Activated gamma-delta T cell (primary cell): ENCODE measurements around the gene ARHGAP10.

Experiments used
- DNase-seq: peaks from one replicate; lab custom pipeline; 2025; lab: John Stamatoyannopoulos, UW

The ARHGAP10 gene

DNA sequence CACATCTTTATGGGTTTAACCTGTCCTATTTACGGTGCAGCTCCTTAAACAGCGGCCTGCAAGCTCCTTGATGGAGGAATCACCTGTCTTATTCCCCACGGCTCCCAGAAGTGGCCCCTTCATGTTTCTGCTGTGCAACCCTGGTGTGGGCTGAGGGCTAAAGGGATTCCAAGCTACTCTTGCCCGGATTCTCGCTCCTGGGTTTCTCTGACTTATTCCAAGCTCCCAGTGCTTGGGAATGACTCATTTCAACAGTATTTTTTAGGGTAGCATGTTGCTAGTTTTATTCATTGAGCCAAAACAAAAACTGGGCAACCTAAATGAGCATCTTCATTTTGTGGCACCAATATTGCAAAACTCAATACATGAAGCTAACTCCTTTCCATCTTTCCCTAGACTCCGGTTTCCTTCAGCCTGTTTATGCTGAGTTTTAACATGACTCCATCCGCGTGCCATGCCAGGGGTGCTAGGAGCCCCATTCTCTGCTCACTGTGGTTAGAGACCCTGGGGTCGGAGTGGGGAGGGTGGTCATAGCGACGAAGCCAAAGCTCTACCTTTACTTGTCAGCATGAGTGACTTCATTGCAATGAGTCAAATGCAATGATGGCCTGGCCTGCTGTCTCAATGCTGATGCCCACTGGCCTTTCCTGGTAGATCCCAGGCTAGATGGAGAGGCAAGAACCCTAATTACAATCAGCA is 360.6 kb downstream of the ARHGAP10 start:
- DNase-seq, result no peak

DNA sequence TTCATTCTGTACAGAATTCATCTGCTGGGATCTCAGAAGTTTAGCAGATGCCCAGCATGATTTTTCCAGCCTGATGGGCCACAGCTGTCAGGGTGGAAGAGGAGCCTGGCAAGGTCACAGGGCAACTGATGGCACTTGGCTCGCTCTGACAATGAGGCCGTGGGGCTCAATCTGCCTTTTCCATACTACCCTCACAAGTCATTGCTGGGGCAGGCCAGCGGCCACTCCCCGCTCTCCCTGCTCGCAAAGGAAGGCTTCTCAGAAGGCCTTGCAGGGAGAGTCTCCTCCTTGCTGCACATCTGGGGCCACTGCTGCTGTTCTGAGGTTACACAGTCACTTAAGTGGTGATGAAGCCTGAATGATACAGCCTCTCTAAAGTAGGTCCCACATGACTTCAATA is 361.2 kb downstream of the ARHGAP10 start:
- DNase-seq, result no peak

DNA sequence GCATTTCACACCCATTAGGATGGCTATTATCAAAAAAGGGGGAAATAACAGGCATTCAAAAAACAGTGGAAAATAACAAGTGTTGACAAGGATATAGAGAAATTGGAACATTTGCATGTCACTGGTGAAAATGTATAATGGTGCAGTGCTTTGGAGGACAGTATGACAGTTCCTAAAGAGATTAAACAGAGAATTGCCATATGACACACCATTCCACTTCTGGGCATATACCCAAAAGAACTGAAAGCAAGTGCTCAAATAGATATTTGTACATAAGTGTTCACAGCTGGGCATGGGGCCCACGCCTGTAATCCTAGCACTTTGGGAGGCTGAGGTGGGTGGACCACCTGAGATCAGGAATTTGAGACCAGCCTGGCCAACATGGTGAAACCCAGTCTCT is 362.3 kb downstream of the ARHGAP10 start:
- no peak for DNase-seq

DNA sequence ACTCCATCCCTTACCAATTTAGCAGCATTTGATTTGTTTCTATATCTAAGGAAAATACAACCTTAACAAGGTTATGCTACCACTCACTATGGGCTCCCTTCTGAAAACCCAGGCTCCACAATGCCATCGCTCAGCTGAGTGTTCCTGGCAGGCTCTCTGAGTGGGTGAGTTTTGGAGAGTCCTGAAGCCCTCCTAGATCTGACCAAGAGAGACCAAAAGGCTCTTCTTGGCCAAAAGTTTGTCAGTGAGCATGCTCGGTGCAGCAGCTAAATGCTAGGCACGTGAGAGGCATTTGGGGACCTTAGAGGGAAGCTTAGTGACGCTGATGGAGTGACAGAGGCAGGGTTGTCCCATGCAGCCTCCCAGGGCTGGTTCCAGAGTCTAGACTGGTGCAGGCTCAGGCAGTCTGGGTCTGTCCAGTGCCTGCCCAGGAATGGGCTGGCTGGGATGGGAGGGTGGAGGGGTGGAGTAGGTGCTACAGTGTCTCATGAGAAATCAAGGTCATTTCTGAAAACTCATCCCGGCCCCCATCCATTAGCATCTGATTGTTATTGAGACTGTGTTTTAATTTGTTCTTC is 363.5 kb downstream of the ARHGAP10 start:
- DNase-seq, result no peak

DNA sequence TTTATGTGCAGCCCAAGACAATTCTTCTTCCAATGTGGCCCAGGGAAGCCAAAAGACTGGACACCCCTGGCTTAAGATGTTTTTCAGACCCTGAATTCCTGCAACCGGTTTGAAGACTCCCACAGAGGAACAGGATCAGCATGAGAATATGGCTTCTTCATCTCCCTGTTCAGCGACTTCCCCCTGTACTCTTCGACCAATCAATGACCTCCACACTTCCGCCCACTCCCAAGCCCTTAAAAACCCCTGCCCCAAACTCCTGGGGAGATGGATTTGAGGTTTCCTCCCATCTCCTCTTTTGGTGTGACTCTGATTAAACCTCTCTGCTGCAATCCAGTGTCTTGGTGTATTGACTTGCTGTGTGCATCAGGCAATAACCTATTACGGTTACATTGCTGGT is 365.9 kb downstream of the ARHGAP10 start:
- no peak for DNase-seq

DNA sequence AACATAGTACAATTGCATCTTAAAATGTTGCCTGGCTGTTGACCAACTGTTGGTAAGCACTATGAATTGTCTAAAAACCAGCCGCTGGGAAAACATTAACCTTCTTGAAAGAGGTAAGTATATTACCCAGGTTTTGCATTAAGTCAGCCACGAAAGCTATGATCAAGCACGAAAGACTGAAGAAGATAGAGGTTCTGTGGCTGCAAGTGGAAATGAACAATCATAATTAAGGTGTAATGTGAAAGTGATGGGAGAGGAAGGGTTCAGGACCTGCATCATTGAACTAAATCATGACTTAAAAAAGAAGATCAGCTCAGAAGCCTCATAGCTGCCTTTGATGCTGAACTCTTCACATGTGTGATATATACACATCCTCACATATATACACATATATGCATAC is 369.3 kb downstream of the ARHGAP10 start:
- no peak for DNase-seq

DNA sequence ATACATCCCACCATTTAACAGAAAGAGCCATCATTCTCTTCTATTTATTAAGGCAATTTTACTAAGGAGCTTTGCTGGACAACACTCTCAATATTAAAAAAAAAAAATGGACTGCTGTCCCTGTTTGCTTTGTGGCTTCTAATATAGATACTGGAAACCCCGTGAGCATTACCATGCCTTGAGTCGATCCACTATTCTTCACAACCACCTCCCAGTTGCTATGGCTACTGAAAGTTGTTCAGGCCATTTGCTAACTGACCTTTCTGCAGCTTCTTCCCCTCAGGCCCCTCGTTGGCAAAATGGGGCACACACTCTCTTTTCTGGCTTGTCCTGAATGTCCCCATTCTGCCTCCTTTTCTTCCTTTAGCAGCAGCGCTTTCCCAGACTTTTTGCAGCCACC is 369.9 kb downstream of the ARHGAP10 start:
- DNase-seq, result no peak

DNA sequence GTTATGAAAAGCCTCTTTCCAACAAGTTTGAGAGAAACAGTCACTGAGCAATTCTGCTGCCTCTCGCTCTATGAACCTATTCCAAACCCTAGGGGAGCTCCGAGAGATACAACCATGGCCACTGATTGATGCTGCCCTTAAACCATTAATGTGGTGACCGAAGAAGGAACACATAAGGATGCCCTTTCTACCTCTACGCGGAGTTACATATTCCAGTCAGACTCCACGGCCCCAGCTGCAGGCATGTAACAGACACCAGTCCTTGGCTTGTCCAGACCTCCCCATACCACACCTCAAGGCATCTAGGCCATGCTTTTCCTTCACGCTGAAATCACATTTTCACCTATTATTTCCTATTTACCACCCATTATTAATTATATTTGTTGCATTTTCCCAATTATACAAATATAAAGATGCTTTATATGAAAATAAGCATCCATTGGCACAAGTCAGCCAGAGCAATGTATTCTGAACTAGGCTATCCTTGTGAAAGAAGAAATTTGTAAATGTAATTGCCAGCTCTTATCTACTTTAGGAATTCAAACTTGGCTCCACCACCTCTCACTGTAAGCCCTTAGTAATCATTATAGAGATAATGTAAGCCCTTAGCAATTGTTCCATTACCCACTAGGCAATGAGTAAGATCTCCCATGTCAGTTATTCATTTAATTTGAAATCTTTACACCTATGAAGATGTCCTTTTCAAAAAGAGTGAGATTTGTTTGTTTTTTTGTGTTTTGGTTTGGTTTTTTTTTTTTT is 371.9 kb downstream of the ARHGAP10 start:
- DNase-seq, result no peak

DNA sequence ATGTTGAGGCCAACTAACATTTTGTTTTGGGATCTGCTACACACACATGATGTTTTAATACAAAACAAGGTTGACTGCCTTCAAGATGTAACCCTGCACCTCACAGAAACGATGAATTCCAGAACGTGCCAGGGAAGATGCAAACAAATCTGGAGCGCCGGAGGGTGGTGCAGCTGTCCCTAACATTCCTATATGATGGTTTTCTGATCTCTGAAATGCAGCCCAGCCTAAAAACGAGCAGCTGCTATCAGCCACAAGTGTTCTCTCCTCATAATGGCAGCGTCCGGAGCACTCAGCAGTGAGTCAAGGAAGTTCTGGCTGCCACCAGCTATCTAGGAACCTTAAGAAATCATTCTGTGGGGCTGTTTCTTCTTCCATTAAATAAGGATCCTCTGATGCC is 376.9 kb downstream of the ARHGAP10 start:
- no peak for DNase-seq

DNA sequence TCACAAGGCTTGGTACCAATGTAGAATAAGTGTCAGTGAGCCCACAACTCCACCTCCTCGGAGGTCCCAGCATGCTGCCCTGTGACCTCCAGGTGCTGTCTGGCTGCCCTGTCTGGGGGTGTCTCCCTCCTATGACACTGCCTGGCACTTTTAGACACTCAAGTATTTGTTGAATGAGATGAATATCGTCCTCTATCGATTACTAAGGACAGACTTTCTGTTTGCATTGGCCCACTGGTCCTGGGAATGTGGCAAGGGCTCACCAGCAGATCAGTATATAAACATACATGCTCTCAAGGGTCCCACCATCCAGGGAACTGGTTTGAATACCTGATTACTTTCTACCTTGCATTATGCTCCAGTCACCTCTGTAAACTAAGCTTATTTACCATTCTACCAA is 377.3 kb downstream of the ARHGAP10 start:
- no peak for DNase-seq

DNA sequence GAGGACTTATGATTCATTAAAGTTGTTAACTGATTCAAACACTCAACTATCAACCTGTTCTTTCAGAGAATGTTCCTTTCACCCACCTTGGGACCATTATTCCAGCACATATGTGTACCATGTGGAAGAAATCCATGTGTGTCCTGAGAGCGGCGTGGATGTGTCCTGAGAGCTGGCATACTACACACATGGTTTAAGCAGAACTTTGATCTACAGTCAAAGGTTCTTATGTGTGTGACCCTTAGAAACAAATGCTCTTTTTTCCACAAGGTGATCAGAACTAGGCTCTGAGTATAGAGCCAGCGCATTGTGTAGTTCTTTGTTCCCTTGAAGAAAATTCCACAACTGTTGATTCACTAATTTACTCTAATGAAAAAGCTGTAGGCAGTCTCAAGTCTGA is 378.3 kb downstream of the ARHGAP10 start:
- DNase-seq, result no peak

DNA sequence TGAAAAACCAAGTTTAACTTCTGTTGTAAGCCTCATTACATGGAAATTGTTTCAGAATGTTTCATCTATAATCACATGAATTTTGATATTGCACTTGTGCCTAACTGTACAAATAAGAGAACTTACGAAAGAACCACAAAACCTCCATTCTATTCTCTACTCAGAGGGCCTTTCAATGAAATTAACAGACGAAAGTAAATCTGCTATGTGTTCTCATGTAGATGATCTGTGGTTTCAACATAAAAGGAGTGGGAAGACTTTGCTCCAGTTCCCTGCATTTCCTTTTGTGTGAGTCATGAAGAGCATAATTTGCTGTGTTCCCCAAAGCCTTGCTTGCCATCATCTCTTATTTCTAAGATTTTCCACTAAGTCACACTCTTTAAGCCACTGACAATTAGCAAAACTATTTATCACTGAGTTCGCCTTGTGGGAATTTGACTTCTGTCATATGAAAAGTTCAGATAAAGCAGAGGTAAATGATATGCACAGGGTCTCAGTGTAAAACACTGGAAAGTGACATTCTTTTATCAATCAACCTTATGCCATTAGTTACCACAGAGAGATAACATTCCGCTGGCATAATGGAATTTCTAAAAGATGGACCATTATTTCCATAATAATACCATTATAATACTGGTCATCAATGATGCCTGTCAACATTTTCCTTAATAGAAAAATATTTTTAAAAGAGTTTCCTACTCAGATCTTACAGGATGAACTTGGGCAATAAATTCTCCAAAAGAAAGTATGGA is 380.5 kb downstream of the ARHGAP10 start:
- no peak for DNase-seq

DNA sequence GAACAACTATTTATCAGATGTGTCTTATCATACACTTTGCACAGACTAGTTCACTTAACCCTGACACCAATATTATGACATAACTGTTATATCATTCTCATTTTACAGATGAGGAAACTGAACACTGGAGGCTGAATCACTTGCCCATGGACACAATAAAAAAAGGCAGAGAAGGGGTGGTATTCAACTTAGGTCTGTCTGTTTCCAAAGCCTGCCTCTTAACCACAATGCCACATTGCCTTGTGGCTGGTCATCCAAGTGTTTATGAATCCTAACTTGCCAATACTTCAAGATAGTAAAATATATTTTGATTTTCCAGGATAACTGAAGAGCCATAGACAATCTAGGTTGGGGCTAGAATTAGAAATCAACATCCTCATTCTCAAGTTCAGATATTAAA is 382.5 kb downstream of the ARHGAP10 start:
- no peak for DNase-seq

DNA sequence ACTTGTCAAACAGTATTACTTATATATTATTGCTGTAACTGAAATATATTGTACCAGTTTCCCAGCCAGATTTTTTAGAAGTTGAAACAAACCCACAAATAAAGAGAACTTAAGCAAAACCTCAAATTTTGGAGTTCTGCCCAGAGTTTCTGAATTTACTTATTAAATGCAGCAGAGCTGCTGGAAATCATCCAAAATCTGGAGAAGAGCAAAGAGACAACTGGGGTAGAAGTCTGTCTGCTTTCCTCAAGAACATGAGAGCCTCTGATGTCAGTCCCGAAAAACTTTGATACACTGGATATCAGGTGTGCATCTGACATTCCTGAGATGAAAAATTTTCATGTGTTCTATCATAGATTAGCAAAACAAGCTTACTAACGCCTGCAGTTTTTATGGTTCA is 384.4 kb downstream of the ARHGAP10 start:
- DNase-seq, result no peak

DNA sequence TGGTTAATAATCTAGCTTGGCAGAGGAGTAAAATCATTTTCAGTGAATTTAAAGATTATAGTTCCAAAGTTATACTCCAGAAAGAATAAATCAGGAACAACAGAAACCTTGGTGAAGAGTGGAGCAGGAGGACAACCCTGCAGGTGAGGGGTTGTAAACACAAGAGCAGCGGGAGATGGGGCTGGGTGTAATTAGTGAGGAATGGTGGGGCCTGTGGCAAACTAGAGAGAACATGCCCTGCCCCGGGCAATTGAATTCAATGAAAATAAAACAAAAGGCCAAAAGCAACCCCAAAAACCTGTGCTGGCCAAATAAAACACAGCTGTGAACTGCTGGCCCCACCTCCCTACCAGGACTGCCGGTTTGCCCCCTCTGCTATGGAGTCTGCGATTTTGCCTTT is 385.1 kb downstream of the ARHGAP10 start:
- no peak for DNase-seq

DNA sequence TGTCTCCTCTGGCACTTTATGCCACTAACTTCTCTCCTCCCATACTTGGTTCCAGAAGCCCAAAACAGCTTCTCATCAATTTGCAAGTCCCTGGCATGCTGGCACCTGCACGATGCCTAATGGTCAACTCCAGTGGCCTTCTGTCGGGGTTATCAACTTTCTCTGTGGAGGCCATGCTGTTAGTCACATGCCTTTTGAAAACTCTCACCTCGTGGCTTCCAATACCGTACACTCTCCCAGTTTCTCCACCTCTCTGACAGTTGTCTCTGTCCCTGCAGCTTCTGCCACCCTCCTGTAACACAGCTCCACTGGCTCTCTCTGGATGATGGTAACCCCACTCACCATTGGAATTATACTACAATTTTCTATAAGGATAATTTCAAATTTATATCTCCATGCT is 386.3 kb downstream of the ARHGAP10 start:
- no peak for DNase-seq

DNA sequence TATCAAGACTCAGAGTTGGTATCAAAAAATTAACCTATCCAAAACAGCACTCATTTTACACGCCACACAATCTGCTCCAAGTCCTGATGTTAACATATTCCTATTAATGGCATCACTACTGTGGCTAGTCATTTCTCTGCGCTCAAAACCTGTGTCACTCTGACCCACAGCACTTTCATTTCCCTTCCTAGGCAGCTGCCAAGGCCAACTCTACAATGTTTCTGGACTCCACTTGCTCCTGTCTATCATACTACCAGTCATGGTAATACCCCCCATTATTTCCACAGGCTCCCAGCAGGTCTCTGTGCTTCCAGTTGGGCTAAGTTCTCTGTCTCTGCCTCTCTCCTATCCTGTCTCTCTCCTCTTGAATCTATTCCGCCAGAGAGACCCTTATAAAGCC is 386.7 kb downstream of the ARHGAP10 start:
- DNase-seq, result no peak

DNA sequence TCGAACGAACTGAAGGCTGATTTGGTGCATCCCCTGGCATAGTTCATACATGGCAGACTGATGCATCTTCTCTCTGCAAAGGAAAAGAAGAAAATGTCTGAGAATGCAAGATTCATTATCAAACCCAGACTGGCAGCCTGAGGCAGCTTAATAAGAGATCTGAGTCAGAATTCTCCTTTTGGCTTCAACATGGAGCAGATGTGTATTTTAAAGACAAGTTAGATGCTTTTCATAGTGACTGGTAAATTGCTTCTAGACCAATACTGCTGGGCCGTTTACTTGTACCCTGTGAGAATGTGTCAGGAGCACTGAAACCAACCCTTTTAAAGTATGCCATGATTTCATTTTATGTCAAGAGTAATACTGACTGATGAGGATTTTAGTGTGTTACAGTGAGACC is 388.3 kb downstream of the ARHGAP10 start:
- no peak for DNase-seq
